ENCODE results near the gene GRIK2.

The GRIK2 gene

GRCh38 chr6:101429270-101429669, 35.8 kb downstream of the GRIK2 start:
- Histone ChIP-seq H3K9me3 (ENCODE audit: control insufficient read depth, low read length) (no peaks in the 10 kb centered on the region), H3K36me3 (ENCODE audit: control insufficient read depth, insufficient read depth, low read length) (no peaks in the 10 kb centered on the region), H3K27ac (ENCODE audit: low read depth, low read length, severe bottlenecking) (no peak overlapping the region), H3K4me1 (ENCODE audit: control insufficient read depth, insufficient read depth, low read length, poor library complexity, severe bottlenecking) (no peaks in the 10 kb centered on the region), H3K4me3 (ENCODE audit: extremely low read depth, insufficient read depth, low read length, poor library complexity, severe bottlenecking) (no peak overlapping the region)
- WGBS, 2 experiments (ENCODE audit: insufficient coverage in 2 of 2), result no CpG with 5 or more reads among the region's 1 CpG

GRCh38 chr6:101429845-101430244, 36.3 kb downstream of the GRIK2 start:
- no peak overlapping the region for H3K4me3 ChIP-seq (ENCODE audit: extremely low read depth, insufficient read depth, low read length, poor library complexity, severe bottlenecking)
- H3K36me3 ChIP-seq (ENCODE audit: control insufficient read depth, insufficient read depth, low read length), result no peaks in the 10 kb centered on the region
- WGBS, 2 experiments (ENCODE audit: insufficient coverage in 2 of 2), result 88 to 100% methylated on average over 1 of the region's 5 CpGs
- no peaks in the 10 kb centered on the region for H3K4me1 ChIP-seq (ENCODE audit: control insufficient read depth, insufficient read depth, low read length, poor library complexity, severe bottlenecking)
- no peaks in the 10 kb centered on the region for H3K9me3 ChIP-seq (ENCODE audit: control insufficient read depth, low read length)
- no peak overlapping the region for H3K27ac ChIP-seq (ENCODE audit: low read depth, low read length, severe bottlenecking)

GRCh38 chr6:101433141-101433540, 39.6 kb downstream of the GRIK2 start:
- Histone ChIP-seq H3K27ac (ENCODE audit: low read depth, low read length, severe bottlenecking) (no peak overlapping the region), H3K4me1 (ENCODE audit: control insufficient read depth, insufficient read depth, low read length, poor library complexity, severe bottlenecking) (no peaks in the 10 kb centered on the region), H3K9me3 (ENCODE audit: control insufficient read depth, low read length) (no peaks in the 10 kb centered on the region), H3K36me3 (ENCODE audit: control insufficient read depth, insufficient read depth, low read length) (no peaks in the 10 kb centered on the region), H3K4me3 (ENCODE audit: extremely low read depth, insufficient read depth, low read length, poor library complexity, severe bottlenecking) (no peak overlapping the region)
- 100% methylated on average over 1 to 3 of the region's 5 CpGs for WGBS, 2 experiments (ENCODE audit: insufficient coverage in 2 of 2)

- H3K27ac ChIP-seq (ENCODE audit: low read depth, low read length, severe bottlenecking), result no peak overlapping the region
- no peaks in the 10 kb centered on the region for H3K9me3 ChIP-seq (ENCODE audit: control insufficient read depth, low read length)
- H3K4me3 ChIP-seq (ENCODE audit: extremely low read depth, insufficient read depth, low read length, poor library complexity, severe bottlenecking), result no peak overlapping the region
- 67% methylated on average over 1 of the region's 2 CpGs for WGBS, 2 experiments (ENCODE audit: insufficient coverage in 2 of 2)
- H3K36me3 ChIP-seq (ENCODE audit: control insufficient read depth, insufficient read depth, low read length), result no peaks in the 10 kb centered on the region
- no peaks in the 10 kb centered on the region for H3K4me1 ChIP-seq (ENCODE audit: control insufficient read depth, insufficient read depth, low read length, poor library complexity, severe bottlenecking)
Observed at GRCh38 chr6:101434601-101435000, 41.1 kb downstream of the GRIK2 start.

GRCh38 chr6:101435038-101435437, 41.5 kb downstream of the GRIK2 start:
- H3K9me3 ChIP-seq (ENCODE audit: control insufficient read depth, low read length), result no peaks in the 10 kb centered on the region
- H3K27ac ChIP-seq (ENCODE audit: low read depth, low read length, severe bottlenecking), result no peak overlapping the region
- no peaks in the 10 kb centered on the region for H3K4me1 ChIP-seq (ENCODE audit: control insufficient read depth, insufficient read depth, low read length, poor library complexity, severe bottlenecking)
- no peak overlapping the region for H3K4me3 ChIP-seq (ENCODE audit: extremely low read depth, insufficient read depth, low read length, poor library complexity, severe bottlenecking)
- no CpG with 5 or more reads among the region's 1 CpG for WGBS, 2 experiments (ENCODE audit: insufficient coverage in 2 of 2)
- H3K36me3 ChIP-seq (ENCODE audit: control insufficient read depth, insufficient read depth, low read length), result no peaks in the 10 kb centered on the region

- no peak overlapping the region for H3K4me3 ChIP-seq (ENCODE audit: extremely low read depth, insufficient read depth, low read length, poor library complexity, severe bottlenecking)
- WGBS, 2 experiments (ENCODE audit: insufficient coverage in 2 of 2), result no CpG with 5 or more reads among the region's 1 CpG
- no peaks in the 10 kb centered on the region for H3K9me3 ChIP-seq (ENCODE audit: control insufficient read depth, low read length)
- no peak overlapping the region for H3K27ac ChIP-seq (ENCODE audit: low read depth, low read length, severe bottlenecking)
- no peaks in the 10 kb centered on the region for H3K4me1 ChIP-seq (ENCODE audit: control insufficient read depth, insufficient read depth, low read length, poor library complexity, severe bottlenecking)
- no peaks in the 10 kb centered on the region for H3K36me3 ChIP-seq (ENCODE audit: control insufficient read depth, insufficient read depth, low read length)
Observed at GRCh38 chr6:101439790-101440189, 46.3 kb downstream of the GRIK2 start.

- H3K36me3 ChIP-seq (ENCODE audit: control insufficient read depth, insufficient read depth, low read length), result no peaks in the 10 kb centered on the region
- H3K4me1 ChIP-seq (ENCODE audit: control insufficient read depth, insufficient read depth, low read length, poor library complexity, severe bottlenecking), result no peaks in the 10 kb centered on the region
- no peak overlapping the region for H3K4me3 ChIP-seq (ENCODE audit: extremely low read depth, insufficient read depth, low read length, poor library complexity, severe bottlenecking)
- no peaks in the 10 kb centered on the region for H3K9me3 ChIP-seq (ENCODE audit: control insufficient read depth, low read length)
- H3K27ac ChIP-seq (ENCODE audit: low read depth, low read length, severe bottlenecking), result no peak overlapping the region
Observed at GRCh38 chr6:101443315-101443714, 49.8 kb downstream of the GRIK2 start.

- Histone ChIP-seq H3K27ac (ENCODE audit: low read depth, low read length, severe bottlenecking) (no peak overlapping the region), H3K4me3 (ENCODE audit: extremely low read depth, insufficient read depth, low read length, poor library complexity, severe bottlenecking) (no peak overlapping the region), H3K9me3 (ENCODE audit: control insufficient read depth, low read length) (no peaks in the 10 kb centered on the region), H3K4me1 (ENCODE audit: control insufficient read depth, insufficient read depth, low read length, poor library complexity, severe bottlenecking) (no peaks in the 10 kb centered on the region), H3K36me3 (ENCODE audit: control insufficient read depth, insufficient read depth, low read length) (no peaks in the 10 kb centered on the region)
- 87 to 100% methylated on average over 1 of the region's 1 CpG for WGBS, 2 experiments (ENCODE audit: insufficient coverage in 2 of 2)
Observed at GRCh38 chr6:101444717-101445116, 51.2 kb downstream of the GRIK2 start.

- Histone ChIP-seq H3K9me3 (ENCODE audit: control insufficient read depth, low read length) (no peaks in the 10 kb centered on the region), H3K36me3 (ENCODE audit: control insufficient read depth, insufficient read depth, low read length) (no peaks in the 10 kb centered on the region), H3K4me1 (ENCODE audit: control insufficient read depth, insufficient read depth, low read length, poor library complexity, severe bottlenecking) (no peaks in the 10 kb centered on the region), H3K4me3 (ENCODE audit: extremely low read depth, insufficient read depth, low read length, poor library complexity, severe bottlenecking) (no peak overlapping the region), H3K27ac (ENCODE audit: low read depth, low read length, severe bottlenecking) (no peak overlapping the region)
- 75 to 92% methylated on average over 1 of the region's 2 CpGs for WGBS, 2 experiments (ENCODE audit: insufficient coverage in 2 of 2)
Observed at GRCh38 chr6:101445527-101445926, 52.0 kb downstream of the GRIK2 start.

- H3K27ac ChIP-seq (ENCODE audit: low read depth, low read length, severe bottlenecking), result no peak overlapping the region
- H3K36me3 ChIP-seq (ENCODE audit: control insufficient read depth, insufficient read depth, low read length), result no peaks in the 10 kb centered on the region
- H3K4me3 ChIP-seq (ENCODE audit: extremely low read depth, insufficient read depth, low read length, poor library complexity, severe bottlenecking), result no peak overlapping the region
- H3K9me3 ChIP-seq (ENCODE audit: control insufficient read depth, low read length), result no peaks in the 10 kb centered on the region
- H3K4me1 ChIP-seq (ENCODE audit: control insufficient read depth, insufficient read depth, low read length, poor library complexity, severe bottlenecking), result no peaks in the 10 kb centered on the region
- WGBS, 2 experiments (ENCODE audit: insufficient coverage in 2 of 2), result 96 to 100% methylated on average over 1 to 3 of the region's 5 CpGs
Observed at GRCh38 chr6:101450901-101451300, 57.4 kb downstream of the GRIK2 start.

- Histone ChIP-seq H3K4me3 (ENCODE audit: extremely low read depth, insufficient read depth, low read length, poor library complexity, severe bottlenecking) (no peak overlapping the region), H3K36me3 (ENCODE audit: control insufficient read depth, insufficient read depth, low read length) (no peaks in the 10 kb centered on the region), H3K9me3 (ENCODE audit: control insufficient read depth, low read length) (no peaks in the 10 kb centered on the region), H3K4me1 (ENCODE audit: control insufficient read depth, insufficient read depth, low read length, poor library complexity, severe bottlenecking) (no peaks in the 10 kb centered on the region), H3K27ac (ENCODE audit: low read depth, low read length, severe bottlenecking) (no peak overlapping the region)
- WGBS, 2 experiments (ENCODE audit: insufficient coverage in 2 of 2), result no CpG with 5 or more reads among the region's 1 CpG
Observed at GRCh38 chr6:101451981-101452380, 58.5 kb downstream of the GRIK2 start.

- Histone ChIP-seq H3K4me3 (ENCODE audit: extremely low read depth, insufficient read depth, low read length, poor library complexity, severe bottlenecking) (no peak overlapping the region), H3K27ac (ENCODE audit: low read depth, low read length, severe bottlenecking) (no peak overlapping the region), H3K36me3 (ENCODE audit: control insufficient read depth, insufficient read depth, low read length) (no peaks in the 10 kb centered on the region), H3K9me3 (ENCODE audit: control insufficient read depth, low read length) (no peaks in the 10 kb centered on the region), H3K4me1 (ENCODE audit: control insufficient read depth, insufficient read depth, low read length, poor library complexity, severe bottlenecking) (no peaks in the 10 kb centered on the region)
- WGBS, 2 experiments (ENCODE audit: insufficient coverage in 2 of 2), result 100% methylated on average over 1 to 3 of the region's 4 CpGs
Observed at GRCh38 chr6:101453221-101453620, 59.7 kb downstream of the GRIK2 start.

All from mesodermal cell (in vitro differentiated cells).